PC-3 (cell line): ENCODE measurements around the gene KCNH8.

Experiments used
- CTCF ChIP-seq: fragments of 300-600 bp; sonication (generic); conservative IDR thresholded peaks from 2 replicates; pipeline ENCODE4 v1.5.1; 2017; ENCODE audit warnings: antibody characterized with exemption, low read depth, mild to moderate bottlenecking, low read length
- EZH2 ChIP-seq: fragments of 300-600 bp; sonication (generic); IDR thresholded peaks from one replicate; pipeline ENCODE4 v1.6.1; 2017; ENCODE audit warnings: antibody characterized with exemption, mild to moderate bottlenecking, low read length; ENCODE audit not compliant: unreplicated experiment
- EZH2phosphoT487 ChIP-seq: fragments of 300-600 bp; sonication (generic); IDR thresholded peaks from 2 replicates; pipeline ENCODE4 v1.6.1; 2018; ENCODE audit warnings: mild to moderate bottlenecking, antibody characterized with exemption, low read length, borderline replicate concordance

DNA sequence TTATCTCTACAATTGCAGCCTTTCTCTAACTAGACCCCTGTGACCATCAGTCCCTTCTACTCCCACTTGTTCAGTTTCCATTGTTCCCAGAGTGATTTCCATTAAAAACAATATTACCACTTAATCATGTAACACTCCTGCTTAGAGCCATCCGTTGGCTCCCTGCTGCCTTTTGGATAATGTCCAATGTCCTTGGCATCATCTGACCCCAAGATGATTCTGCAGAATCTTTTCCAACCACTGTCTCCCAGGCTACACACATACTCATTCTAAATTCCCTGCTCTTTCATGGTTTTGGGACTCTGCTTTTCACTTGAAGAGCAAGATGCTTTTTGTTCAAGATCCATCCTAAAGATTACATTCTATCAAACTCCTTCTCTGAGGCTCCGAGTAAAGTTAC is 7.1 kb downstream of the KCNH8 start:
- TF ChIP-seq CTCF (no peak), EZH2phosphoT487 (no peak), EZH2 (no peak)
